GM19324 (cell line): ENCODE data around the gene ESRP2.

Source experiments
- ATAC-seq: cut with Tn5 transposase; IDR thresholded peaks from one replicate; pipeline ENCODE4 v1.9.1; 2021; ENCODE audit warnings: mild to moderate bottlenecking, moderate library complexity; ENCODE audit not compliant: unreplicated experiment, low FRiP score

Gene ESRP2

DNA sequence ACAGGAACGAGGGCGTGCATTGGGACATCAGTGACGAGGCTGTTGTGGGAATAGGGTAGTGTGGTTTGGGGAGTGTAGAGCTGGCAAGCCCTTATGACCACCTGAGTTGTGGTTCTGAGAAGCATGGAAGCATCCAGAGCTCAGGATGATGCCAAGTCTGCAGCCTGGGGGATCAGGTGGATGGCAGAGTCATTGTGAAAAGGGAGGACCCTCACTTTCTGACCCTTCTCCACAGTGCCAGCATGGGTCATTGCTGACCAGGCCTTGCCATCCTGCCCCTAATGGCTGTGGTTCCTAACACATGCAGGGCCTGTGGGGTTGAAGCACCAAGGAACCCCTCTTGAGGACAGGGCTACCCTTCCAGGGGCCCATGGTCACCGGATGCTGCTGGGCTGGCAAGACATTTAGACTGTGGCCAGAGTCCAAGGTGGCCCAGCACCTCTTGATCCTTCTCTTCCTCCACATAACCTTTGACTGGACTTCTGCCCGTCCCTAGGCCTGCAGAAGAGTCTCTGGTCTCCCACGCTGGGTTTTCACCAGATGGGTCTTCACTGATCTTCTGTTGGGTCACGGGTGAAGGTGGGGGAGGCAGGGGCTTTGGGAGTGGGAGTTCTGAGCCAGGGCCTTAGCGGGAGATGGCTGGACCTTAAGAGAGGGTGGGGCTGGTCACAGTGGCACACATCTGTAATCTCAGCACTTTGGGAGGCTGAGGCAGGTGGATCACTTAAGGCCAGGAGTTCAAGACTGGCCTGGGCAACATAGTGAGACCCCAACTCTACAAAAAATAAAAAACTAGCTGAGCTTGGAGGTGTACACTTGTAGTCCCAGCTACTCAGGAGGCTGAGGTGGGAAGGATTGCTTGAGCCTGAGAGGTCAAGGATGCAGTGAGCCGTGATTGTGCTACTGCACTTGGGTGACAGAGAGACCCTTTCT, 7.3 kb upstream of the ESRP2 start:
- ATAC-seq = no peak

DNA sequence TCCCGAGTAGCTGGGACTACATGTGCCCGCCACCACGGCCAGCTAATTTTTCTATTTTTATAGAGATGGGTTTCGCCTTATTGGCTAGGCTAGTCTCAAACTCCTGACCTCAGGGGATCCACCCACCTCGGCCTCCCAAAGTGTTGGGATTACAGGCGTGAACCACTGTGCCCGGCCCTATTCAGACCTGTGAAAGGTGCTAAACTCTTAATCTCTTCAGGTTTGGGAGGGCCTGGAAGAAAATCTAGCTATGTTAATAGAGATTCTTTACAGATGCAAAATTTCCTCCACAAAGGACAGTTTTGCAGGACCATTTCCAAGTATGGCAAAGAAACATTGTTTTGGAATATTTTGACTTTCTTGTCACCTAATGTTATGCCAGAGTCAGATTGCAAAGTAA, 6.2 kb upstream of the ESRP2 start:
- ATAC-seq = no peak

DNA sequence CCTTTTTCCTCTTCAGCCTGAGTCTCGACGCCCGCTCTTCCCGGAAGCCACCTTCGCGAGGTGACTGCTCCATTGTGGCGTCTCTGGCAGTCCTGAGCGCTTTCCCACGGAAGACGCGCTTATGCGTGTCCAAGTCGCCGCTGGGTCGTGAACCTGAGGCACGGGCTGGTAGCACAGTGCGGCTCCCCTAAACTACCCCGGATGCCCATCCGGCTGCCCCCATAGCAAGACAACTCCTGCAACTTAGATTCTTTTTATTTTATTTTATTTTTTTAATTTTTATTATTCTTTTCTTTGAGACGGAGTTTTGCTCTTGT, 2.1 kb upstream of the ESRP2 start:
- peak; percentile 2 for ATAC-seq

DNA sequence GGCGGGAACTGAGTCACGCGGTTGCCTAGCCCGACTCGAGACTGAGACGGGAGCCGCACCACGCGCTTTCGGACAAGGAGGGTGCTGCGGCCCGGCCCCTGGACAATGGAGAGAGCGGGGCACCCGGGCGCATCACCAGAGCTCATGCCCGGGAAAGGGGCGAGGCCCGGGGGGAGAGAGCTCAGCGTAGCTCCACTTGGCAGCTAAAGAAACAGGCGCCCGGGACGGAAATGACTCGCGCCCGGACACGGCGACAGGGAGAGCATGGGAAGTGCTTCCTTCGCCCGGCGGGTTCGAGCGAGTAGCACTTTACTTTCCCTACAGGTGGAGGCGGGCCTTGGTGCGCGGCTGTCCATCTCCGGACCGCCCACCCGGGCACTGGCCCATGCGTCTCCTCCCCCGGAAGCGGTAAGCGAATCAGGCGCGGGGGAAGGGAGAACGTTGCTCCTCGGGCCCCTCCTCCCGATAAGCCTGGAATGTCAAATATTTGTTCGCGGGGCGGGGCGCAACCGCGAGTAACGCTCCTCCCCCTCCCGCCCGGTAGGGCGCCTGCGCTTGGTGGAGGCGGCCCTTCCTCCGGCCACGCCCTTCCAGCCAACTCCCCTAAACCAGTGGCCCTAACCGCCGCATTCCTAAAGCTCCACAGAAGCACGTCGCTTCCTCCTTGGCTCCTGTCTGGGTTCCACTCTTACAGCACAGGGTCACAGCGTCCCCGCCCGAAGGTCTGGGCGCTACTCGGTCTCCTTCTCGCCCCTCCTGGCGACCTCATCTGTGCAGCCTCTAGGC, 1.5 kb upstream of the ESRP2 start:
- ATAC-seq = peak; percentile 81

DNA sequence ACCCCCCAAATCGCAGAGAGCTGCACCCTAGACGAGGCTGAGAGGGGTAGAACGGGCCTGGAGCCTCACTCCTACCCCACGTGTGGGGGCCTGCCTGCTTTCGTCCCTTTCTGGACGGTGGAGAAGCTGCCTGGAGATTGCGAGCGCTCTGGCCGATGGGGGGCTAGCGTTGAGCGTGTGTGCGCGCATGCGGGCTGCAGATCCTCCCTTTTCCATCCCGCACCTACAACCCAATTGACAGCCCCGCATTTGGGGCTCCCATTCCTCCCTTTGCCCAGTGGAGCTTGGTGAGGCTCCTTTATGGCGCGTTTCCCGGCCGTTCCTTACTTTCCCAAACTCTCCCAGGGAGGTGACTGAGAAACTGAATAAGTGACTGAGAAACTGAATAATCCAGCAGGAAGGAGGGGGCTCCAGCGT, 907 bp upstream of the ESRP2 start:
- ATAC-seq = no peak

DNA sequence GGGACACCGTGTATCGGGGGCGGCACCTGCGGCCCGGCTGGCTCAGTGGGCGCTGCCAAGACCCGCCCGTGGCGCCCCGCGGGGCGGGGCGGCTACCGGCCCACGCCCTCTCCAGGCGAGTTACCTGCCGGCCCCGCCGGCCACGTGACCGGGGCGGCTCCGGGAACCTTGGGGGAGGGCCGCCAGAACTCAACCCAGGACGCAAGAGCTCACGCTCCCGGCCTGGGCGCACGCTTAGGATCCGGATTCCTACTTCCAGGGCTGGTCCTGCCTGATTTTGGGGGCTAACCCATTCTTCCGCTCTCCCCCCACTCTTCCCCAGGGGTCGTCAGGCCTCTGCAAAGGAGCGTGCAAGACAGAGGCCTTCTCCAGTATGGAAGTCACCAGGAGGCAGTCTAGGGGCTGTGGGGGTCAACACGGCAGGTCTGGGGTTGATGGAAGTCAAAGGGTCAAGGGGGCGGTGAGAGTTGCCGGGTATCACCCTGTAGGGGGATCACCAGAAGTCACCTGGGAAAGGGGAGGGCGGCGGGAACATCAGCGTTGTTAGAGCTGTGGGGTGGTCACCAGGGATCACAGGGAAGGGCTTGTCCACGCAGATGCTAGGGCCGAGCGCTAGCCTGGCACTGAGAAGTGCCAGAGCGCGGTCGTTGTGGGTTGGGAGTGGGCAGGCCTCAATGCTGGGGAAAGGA, 354 bp upstream of the ESRP2 start:
- no peak for ATAC-seq

DNA sequence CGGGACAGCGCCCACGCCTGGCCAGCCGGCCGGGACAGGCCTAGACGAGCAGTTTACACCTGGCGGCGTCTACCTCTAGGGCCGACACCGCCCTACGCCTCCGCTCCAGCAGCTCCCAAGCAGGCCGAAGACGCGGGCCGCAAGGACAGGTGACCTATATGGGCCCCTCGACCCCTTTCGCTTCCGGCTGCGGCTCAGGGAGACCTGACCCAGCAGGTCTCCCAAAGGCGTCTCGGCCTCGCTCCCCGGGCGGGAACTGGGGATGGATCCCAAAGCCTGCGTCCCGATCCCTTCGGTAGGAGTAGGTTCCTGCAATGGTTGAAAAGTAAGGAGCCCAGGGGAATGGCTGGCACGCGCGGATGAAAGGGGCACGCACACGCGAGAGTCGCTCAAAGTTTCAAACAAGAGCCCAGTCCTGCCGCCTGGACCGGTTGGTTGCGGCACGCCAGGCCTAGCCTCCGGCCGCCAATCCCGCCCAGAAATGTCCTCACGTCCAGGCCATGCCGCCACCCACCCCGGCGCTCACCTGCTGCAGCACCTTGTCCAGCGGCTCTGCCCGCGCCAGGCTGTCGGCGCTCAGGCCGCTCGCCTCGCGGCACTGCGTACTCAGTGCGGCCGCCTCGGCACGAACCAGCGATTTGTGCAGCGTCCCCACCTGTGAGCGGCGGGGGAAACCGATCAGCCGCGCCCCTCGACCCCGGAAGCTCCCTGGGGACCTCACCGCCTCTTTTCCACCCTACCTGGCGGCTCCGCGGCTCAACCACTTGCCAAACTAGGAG, 630 bp downstream of the ESRP2 start:
- no peak for ATAC-seq

DNA sequence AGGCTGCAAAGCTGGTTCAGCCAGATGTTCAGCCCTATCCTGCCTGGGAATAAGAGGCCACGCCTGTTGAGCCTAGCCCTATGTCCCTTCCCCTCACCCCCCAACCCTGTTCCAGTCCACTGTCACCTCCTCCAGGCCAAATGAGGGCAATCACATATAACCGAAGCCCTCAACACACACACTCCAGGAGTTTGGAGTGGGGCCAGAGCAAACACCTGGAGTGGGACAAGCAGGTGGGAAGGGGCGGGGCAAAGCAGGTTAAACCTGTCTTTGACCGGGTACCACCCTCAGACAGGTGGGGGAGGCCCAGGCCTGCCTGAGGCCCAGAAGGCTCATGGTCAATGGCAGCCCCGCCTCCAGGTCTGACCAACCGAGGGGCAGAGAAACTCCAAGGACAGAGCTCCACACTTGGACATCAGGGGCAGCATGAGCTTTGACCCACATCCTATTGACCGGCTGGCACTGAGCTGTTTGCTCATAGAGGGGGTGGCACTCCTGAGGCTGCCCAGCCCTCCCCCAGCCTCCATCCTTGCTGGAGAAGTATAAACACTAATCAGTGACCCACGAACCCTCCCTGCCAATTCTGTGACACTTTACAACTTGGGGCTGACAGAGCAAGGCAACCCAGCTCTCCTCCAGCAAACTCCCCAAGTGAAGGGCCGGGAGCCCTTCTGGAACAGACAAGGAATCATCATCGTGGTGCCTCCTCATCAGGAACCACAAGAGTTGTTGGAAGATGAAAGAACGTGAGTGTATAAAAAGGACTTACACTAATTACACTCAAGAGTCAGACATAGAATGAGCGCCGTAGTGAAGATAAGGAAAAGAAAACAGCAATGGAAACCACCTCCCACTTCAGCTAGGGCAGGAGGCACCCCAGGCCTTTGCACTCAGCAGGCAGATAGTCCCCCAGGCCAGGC, 1.5 kb downstream of the ESRP2 start:
- no peak for ATAC-seq

DNA sequence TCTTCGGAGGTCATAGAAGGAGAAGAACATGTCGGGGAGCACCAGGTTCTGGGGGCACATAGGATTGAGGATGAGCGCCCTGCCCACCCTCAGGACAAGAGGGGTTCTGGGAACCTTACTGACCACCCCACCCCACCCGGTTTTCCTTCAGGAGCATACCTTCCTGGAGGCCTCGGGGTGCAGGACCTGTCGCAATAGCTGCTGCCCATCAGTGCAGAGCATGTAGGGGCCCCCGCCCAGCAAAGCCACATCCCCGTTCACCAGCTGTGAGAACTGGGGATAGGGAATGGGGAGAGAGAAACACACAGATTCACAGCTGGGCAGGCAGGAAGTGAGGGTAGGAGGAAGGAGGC, 2.1 kb downstream of the ESRP2 start:
- no peak for ATAC-seq

DNA sequence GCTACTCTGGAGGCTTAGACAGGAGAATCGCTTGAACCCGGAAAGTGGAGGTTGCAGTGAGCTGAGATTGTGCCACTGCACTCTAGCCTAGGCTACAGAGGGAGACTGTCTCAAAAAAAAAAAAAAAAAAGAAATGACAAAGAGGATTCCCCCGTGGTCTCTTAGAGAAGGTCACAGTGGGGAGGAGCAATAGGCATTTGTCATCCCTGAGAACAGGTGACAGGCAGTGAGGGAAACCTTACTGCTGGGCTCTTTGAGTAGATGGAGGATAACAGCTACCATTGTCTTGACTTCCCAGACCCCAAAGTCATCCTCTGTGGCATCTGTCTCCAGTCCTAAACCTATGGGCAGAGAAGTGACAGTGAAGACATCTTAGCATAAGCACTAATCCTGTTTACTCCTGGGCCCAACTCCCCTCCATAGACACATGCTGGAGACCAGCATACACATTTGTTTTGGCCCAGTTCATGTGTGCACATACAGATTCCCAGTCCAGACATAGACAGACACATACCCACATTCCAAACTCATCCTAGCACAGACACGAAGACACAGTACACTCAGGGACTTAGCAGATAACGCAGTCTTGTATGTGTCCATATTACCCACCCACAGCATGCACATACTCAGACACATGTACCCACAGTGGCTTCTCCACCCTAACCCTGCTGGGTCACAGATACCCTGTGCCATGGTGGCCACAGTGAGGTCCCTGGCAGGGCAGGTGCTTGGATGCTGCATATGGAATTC, 2.7 kb downstream of the ESRP2 start:
- ATAC-seq = no peak

DNA sequence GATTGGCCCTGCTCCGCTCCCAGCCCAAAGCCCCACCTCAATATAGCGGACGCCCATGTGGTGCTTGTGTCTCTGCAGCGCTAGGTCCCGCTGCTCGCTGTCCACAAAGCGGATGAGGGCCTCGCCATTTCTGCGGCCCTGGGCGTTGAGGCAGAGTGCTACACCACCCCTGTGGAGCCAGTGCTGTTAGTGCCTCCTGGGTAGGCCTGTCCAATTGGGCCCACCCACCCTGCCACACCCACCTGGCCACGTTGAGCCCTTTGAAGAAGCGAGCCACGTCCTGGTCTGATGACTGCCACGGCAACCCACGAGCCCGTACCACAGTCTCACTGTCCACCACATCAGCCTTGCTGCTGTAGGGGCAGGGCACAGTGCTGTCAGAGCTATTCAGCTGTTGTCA, 3.6 kb downstream of the ESRP2 start:
- ATAC-seq = no peak

DNA sequence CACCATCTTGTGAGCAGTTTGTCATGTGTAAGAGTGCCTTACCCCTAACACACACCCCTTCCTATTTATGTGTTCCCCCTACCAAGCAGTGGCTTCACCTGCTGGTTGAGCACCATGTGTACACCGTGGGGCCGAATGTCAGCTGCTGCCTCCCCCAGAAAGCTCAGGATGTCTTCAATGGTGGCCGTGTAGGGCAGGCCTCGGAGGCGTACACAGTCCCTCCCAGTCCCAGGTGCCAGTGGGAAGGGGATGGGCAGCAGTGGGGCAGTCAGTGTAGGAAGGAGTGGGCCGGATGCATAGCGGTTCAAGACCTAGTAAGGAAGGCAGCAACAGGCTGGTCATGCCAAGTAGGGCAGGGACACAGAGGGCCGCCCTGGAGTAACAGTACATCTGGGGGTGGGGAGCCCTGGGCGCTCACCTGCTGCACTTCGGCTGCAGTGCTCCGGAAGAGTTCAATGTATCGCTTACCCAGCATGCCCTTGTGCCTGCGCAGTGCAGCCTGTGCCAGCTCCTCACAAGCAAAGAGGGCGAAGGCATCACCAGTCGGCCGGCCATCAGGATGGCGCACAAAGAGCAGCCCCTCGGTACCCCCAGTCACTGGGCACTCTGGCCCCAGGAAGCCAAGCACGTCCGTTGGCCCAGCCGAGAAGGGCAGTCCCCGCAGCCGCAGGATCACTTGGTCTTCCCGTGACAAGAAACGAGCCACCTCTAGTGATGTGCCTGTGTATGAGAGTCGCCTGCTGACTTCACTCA, 4.4 kb downstream of the ESRP2 start:
- no peak for ATAC-seq

DNA sequence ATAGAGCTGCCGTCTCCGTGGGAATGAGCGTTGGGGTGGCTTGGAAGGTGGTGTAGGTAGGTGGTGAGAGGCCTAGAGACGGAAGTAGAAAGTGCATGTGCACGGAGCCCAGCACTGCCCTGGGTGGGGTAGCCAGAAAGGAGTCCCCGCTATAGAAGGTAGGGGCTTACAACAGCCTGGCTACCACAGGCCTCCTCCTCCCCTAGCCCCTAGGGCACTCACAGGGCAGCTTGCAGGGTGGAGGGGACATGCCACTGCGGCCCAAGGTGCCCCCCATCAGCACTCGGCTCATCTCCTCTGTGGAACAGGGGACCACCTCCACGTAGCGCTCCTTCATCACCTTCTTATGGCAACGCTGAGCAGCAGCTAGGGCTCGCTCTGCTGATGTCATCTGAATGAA, 5.0 kb downstream of the ESRP2 start:
- no peak for ATAC-seq

DNA sequence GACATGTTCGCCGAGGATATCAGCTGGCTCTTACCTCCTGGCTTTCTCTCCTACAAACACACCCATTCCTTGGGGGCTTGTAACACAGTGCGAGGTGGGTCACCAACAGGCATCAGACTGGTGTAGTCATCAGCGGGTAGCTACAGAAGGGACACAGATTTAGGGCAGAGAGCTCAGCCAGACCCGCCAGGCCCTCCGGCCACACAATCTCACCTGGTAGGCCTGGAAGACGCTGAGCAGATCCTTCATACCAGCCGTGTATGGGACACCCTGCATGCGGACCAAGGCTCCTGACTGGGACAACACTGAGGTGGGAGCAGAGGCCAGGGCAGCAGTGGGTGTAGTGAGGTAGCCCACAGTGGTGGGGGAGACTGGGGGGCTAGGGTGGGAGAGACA, 5.8 kb downstream of the ESRP2 start:
- no peak for ATAC-seq

DNA sequence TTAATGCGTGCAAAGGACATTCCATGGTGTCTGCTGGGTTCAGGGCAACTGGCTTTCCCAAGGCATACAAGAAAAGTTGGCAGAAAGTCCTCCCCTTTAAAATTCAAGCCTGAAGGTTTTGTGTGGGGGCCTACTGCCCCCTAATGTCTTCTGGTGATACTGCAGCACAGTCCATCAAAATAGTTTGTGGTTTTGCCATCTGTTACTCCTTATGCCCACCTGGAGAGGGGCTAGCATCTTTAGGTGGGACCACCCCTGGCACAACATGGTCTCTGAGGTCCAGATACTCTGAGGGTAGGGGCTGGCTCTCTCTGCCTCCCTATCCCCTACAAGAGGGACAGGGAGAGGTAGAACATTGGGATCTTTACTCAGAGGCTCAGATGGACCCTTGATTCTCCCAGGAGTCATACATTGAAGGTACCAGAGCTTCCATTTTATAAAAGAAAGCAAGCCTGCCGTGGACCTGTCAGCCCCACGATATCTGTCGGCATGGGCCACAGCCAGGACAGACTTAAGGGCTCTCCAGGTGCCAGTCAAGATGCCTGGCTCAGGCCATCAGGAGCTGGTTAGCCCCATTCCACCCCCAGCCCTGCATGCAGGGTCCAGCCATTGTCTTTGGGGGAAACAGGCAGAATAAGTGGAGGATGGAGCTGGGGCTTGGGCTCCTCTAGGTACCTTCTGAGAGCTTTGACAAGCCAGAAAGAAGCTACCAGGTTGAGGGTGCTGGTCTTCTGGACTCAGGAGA, 6.3 kb downstream of the ESRP2 start:
- ATAC-seq = no peak

DNA sequence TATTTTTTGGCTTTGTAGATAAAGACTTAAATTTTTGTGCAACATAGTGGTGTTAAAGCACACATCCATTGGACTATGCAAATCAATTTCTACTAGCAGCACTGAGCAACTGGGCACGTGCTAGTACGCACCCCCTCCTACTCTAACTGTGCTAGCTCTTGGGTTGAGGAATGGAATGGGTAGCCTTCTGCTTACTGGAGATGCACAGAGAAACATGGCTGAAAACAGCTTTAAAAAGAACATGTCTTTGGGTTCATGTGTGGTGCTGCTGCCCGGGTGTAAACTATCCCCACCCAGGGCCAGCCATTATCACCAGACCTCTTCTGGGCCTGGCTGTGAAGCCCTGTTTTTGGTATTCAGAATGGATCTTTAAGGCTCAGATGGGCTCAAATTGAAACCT, 7.3 kb downstream of the ESRP2 start:
- no peak for ATAC-seq

DNA sequence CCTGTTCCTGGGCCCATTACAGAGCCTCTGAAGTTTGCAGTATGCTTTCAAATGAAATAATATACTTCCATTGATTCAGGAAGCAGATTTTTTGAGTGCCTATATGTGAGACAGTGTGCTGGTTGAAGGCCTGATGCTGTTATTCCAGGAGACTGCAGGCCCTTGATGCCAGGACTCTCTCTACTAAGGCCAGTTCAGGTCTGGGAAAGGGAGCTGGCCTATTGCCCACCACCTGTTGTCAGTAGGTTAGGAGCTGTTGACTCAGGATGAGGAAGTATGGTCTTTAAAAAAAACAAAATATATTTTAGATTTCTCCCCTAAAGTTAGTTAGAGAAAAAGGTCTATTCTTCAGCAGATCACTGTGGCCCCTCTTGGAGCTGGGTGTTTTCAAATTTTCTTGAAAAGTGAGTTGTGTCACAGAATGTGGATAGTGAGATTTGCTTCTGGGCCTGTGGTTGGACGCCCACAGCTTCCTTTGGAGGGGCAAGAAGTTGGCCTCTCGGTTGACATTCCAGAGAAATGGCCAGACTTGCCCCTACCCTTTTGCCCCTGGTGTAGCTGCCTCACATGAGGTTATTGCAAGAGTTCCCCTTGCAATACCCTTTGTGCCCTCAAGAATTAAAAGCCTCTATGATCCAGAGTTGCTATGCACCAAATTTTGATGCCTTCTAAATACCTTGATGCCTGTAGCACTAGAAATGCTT, 7.9 kb downstream of the ESRP2 start:
- no peak for ATAC-seq
